HepG2 (cell line): ENCODE data around the gene ARSB. TPM values are rescaled to one million over a fixed set of nuclear protein-coding genes. Genes with fewer than 3 reads are reported as not detected.

ENCODE experiments used
- ASH2L ChIP-seq: fragments of 300-600, 200-600 bp; sonication (generic); IDR thresholded peaks from 2 replicates; pipeline ENCODE4 v1.7.0; 2017; ENCODE audit warnings: low read depth, mild to moderate bottlenecking, moderate library complexity, mixed read lengths, low read length; ENCODE audit not compliant: insufficient read length
- ATRX ChIP-seq: sonication (generic); formaldehyde crosslinking; IDR thresholded peaks from 2 replicates; pipeline ENCODE4 v1.4.0; 2020; ENCODE audit warnings: missing genetic modification reagents, borderline replicate concordance
- CBX1 ChIP-seq: IDR thresholded peaks from one replicate; pipeline ENCODE4 v1.6.1; 2016; ENCODE audit warnings: antibody characterized with exemption, low read depth
- ELF3 ChIP-seq: IDR thresholded peaks from 2 replicates; pipeline ENCODE4 v1.6.1; 2016; ENCODE audit warnings: missing genetic modification reagents, missing compliant biosample characterization
- FIP1L1 ChIP-seq: fragments of 200-400 bp; formaldehyde crosslinking; IDR thresholded peaks from 2 replicates; pipeline ENCODE4 v1.6.1; 2018; ENCODE audit warnings: low read depth, mild to moderate bottlenecking, low read length, moderate library complexity, borderline replicate concordance; ENCODE audit not compliant: insufficient read depth
- GABPA ChIP-seq, 2 experiments: IDR thresholded peaks; 2 replicates each; pipeline ENCODE4 v1.6.1; 2011 to 2016; ENCODE audit warnings: low read depth in 2 of 2, low read length in 1 of 2, missing biosample characterization in 1 of 2, missing genetic modification characterization in 1 of 2
- HDAC1 ChIP-seq: sonication (generic); formaldehyde crosslinking; IDR thresholded peaks from 2 replicates; pipeline ENCODE4 v1.5.1; 2020; ENCODE audit warnings: mild to moderate bottlenecking, missing genetic modification reagents
- HNRNPK ChIP-seq: fragments of 200-400 bp; formaldehyde crosslinking; IDR thresholded peaks from 2 replicates; pipeline ENCODE4 v1.6.1; 2018; ENCODE audit warnings: low read length, low read depth, moderate library complexity, mild to moderate bottlenecking; ENCODE audit not compliant: poor library complexity, severe bottlenecking
- LRRFIP1 ChIP-seq: sonication (generic); formaldehyde crosslinking; conservative IDR thresholded peaks from 2 replicates; pipeline ENCODE4 v1.4.0; 2020; ENCODE audit warnings: missing genetic modification reagents
- MTF1 ChIP-seq: sonication (generic); formaldehyde crosslinking; IDR thresholded peaks from 2 replicates; pipeline ENCODE4 v1.5.0; 2020; ENCODE audit warnings: missing genetic modification reagents
- PRDM10 ChIP-seq: sonication (generic); formaldehyde crosslinking; IDR thresholded peaks from 2 replicates; pipeline ENCODE4 v1.4.0; 2020; ENCODE audit warnings: low read depth, missing genetic modification reagents
- PRMT3 ChIP-seq: sonication (generic); formaldehyde crosslinking; IDR thresholded peaks from 2 replicates; pipeline ENCODE4 v1.8.1; 2022; ENCODE audit warnings: low read depth, mild to moderate bottlenecking, moderate library complexity, missing genetic modification reagents, borderline replicate concordance
- STAT5B ChIP-seq: sonication (generic); formaldehyde crosslinking; IDR thresholded peaks from 2 replicates; pipeline ENCODE4 v1.4.0; 2020; ENCODE audit warnings: missing genetic modification reagents
- TEF ChIP-seq: sonication (generic); formaldehyde crosslinking; IDR thresholded peaks from 2 replicates; pipeline ENCODE4 v1.5.0; 2020; ENCODE audit warnings: missing genetic modification reagents
- U2AF1 ChIP-seq: fragments of 200-400 bp; formaldehyde crosslinking; optimal IDR thresholded peaks from 2 replicates; pipeline ENCODE3; 2017; ENCODE audit warnings: mild to moderate bottlenecking, low read depth, low read length
- ZNF546 ChIP-seq: sonication (generic); formaldehyde crosslinking; conservative IDR thresholded peaks from 2 replicates; pipeline ENCODE4 v1.8.1; 2023; ENCODE audit warnings: mild to moderate bottlenecking, missing genetic modification reagents
- ZNF614 ChIP-seq: IDR thresholded peaks from 2 replicates; pipeline ENCODE4 v1.6.1; 2018; ENCODE audit warnings: missing biosample characterization, missing genetic modification reagents, inconsistent platforms, borderline replicate concordance
- ZNF792 ChIP-seq: IDR thresholded peaks from 2 replicates; pipeline ENCODE4 v1.6.1; 2016
- ZSCAN20 ChIP-seq: sonication (generic); formaldehyde crosslinking; IDR thresholded peaks from 2 replicates; pipeline ENCODE4 v1.4.0; 2020; ENCODE audit warnings: missing genetic modification reagents, mild to moderate bottlenecking, borderline replicate concordance
- polyA plus RNA-seq, 8 experiments: library from polyadenylated mRNA; depleted of rRNA in 3 of 8; stranded (reverse) in 7 of 8; unstranded in 1 of 8; fragments of >200 nt; fragmentation: Illumina TruSeq in 4 of 8; extraction: Trizol in 4 of 8; gene quantifications; 2 replicates each; pipeline versions ENCODE4 v1.2.1 to v1.2.3, GENCODE V29; 2011 to 2016; ENCODE audit warnings: low read depth in 4 of 8, missing spikeins in 1 of 8, mixed read lengths in 1 of 8; ENCODE audit not compliant: insufficient read depth in 1 of 8
- total RNA-seq, 5 experiments: library from RNA; depleted of rRNA; stranded (reverse); fragments of >200 nt; fragmentation: Illumina TruSeq; extraction: Trizol; gene quantifications; 2 replicates each; pipeline ENCODE4 v1.2.3, GENCODE V29; 2016; ENCODE audit warnings: low read depth in 1 of 5

Gene ARSB
- total and polyA plus RNA-seq, 2 of the 13 experiments (the other 11 are each of a cell fraction or from before 2014, with no cell fraction given) = 52.6 to 66.4 TPM

GRCh38 chr5:78727786-78728761 is 257.0 kb downstream of the ARSB start (continued):
- no peak for TF ChIP-seq LRRFIP1 (CRISPR knock-in tag)
- no peak for TF ChIP-seq TEF (CRISPR knock-in tag)
- peak; percentile 63; the same call in 1 of the 2 replicates for TF ChIP-seq ZNF614 (CRISPR knock-in tag)
- TF ChIP-seq ZNF792 (CRISPR knock-in tag) = peak; percentile 54; the same call in 1 of the 2 replicates
- no peak for TF ChIP-seq ZSCAN20 (CRISPR knock-in tag)
- TF ChIP-seq PRDM10 (CRISPR knock-in tag) = no peak
- no peak for TF ChIP-seq U2AF1
- no peak for TF ChIP-seq ATRX
- TF ChIP-seq FIP1L1 = no peak
- TF ChIP-seq CBX1 = no peak
- peak; percentile 54 for TF ChIP-seq ASH2L
- TF ChIP-seq STAT5B = no peak
- no peak for TF ChIP-seq GABPA (IDR thresholded peaks at IDR 0.05; ENCODE audit: low read depth, low read length)
- no peak for TF ChIP-seq GABPA (CRISPR knock-in tag; IDR thresholded peaks at IDR 0.05; ENCODE audit: low read depth)
- TF ChIP-seq ZNF546 (CRISPR knock-in tag) = no peak
- no peak for TF ChIP-seq MTF1 (CRISPR knock-in tag)
- no peak for TF ChIP-seq PRMT3 (CRISPR knock-in tag)
- TF ChIP-seq HDAC1 (CRISPR knock-in tag) = peak; percentile 52; the same call in 1 of the 2 replicates
- TF ChIP-seq ELF3 (CRISPR knock-in tag) = peak; percentile 37; the same call in 1 of the 2 replicates
- TF ChIP-seq HNRNPK = no peak
